ENCODE data around the gene CAPN13.

- TF ChIP-seq CTCF (IDR thresholded peaks at IDR 0.05): no peak
- no peak for TF ChIP-seq EP300 (IDR thresholded peaks at IDR 0.05)
- TF ChIP-seq POLR2AphosphoS5 (IDR thresholded peaks at IDR 0.05): no peak
- TF ChIP-seq POLR2A (IDR thresholded peaks at IDR 0.05; ENCODE audit: low read depth): no peak
Observed at GRCh38 chr2:30684996-30685395, 122.2 kb downstream of the CAPN13 start.

Measured in esophagus muscularis mucosa (tissue), 4 donors.